NOMO-1 treated with dmso at 0.1 percent for 144 hours (cell line): Measurements from ENCODE around the gene TMEM107.

Source experiments
- DNase-seq: peaks from one replicate; lab custom pipeline; 2025; ENCODE audit not compliant: unreplicated experiment; lab: John Stamatoyannopoulos, UW

TMEM107 gene

GRCh38 chr17:8162997-8163977 is 12.9 kb downstream of the TMEM107 start:
- DNase-seq: no peak

- DNase-seq: peak; percentile 22
Observed at GRCh38 chr17:8162233-8162996, 13.8 kb downstream of the TMEM107 start, which contains the start of gene VAMP2. Gene VAMP2, minus strand, starts transcription at chr17:8162948. Its CDS starts 69 bp downstream, at chr17:8162879.

GRCh38 chr17:8161289-8162232 is 14.6 kb downstream of the TMEM107 start:
- no peak for DNase-seq

GRCh38 chr17:8160741-8161221 is 15.4 kb downstream of the TMEM107 start:
- DNase-seq: no peak

- DNase-seq: no peak
Observed at GRCh38 chr17:8160224-8160577, 16.0 kb downstream of the TMEM107 start.

GRCh38 chr17:8159459-8160223 is 16.5 kb downstream of the TMEM107 start:
- no peak for DNase-seq

GRCh38 chr17:8159032-8159400 is 17.2 kb downstream of the TMEM107 start:
- no peak for DNase-seq

- DNase-seq: peak; percentile 81
Observed at GRCh38 chr17:8158267-8159031, 17.7 kb downstream of the TMEM107 start.

- peak; percentile 100 for DNase-seq
Observed at GRCh38 chr17:8156246-8156992, 19.8 kb downstream of the TMEM107 start.

GRCh38 chr17:8155996-8156245 is 20.3 kb downstream of the TMEM107 start:
- no peak for DNase-seq

- DNase-seq: no peak
Observed at GRCh38 chr17:8155231-8155995, 20.8 kb downstream of the TMEM107 start.

GRCh38 chr17:8154608-8155155 is 21.5 kb downstream of the TMEM107 start:
- no peak for DNase-seq

GRCh38 chr17:8153957-8154607 is 22.1 kb downstream of the TMEM107 start:
- peak; percentile 40 for DNase-seq

- DNase-seq: no peak
Observed at GRCh38 chr17:8153525-8153956, 22.6 kb downstream of the TMEM107 start.

- no peak for DNase-seq
Observed at GRCh38 chr17:8153031-8153451, 23.1 kb downstream of the TMEM107 start.

- DNase-seq: peak; percentile 82
Observed at GRCh38 chr17:8152112-8152775, 23.9 kb downstream of the TMEM107 start, which contains the start of gene PER1. Gene PER1, minus strand, starts transcription at chr17:8152404. Its CDS starts 1,698 bp downstream, at chr17:8150706.
